HepG2 (cell line): ENCODE results near the gene P2RY1. TPM values are rescaled to one million over a fixed set of nuclear protein-coding genes. Genes with fewer than 3 reads are reported as not detected.

Experiments used
- ATAC-seq: fragments of 200-7000 bp; cut with Tn5 transposase; 3 replicates; pipeline ENCODE4 v1.9.1; 2020; ENCODE audit warnings: mild to moderate bottlenecking, moderate library complexity
- BruUV-seq: library from RNA; stranded (reverse); fragments of 400-500 nt; replicated peaks from 2 replicates; lab custom pipeline; 2021; lab: Mats Ljungman, UMichigan
- CTCF ChIA-PET: fragments of 300-600 bp; formaldehyde crosslinking; extraction: SDS; loops from one replicate; lab custom pipeline; 2021; ENCODE audit warnings: low total read pairs, inconsistent platforms, low intra/inter-chr PET ratio; lab: Yijun Ruan, JAX
- POLR2A ChIA-PET: fragments of 350-600 bp; sonication (Branson Sonifier 250); formaldehyde crosslinking; loops from one replicate; lab custom pipeline; 2020; ENCODE audit warnings: antibody characterized with exemption, inconsistent platforms; lab: Yijun Ruan, JAX
- DNase-seq: peaks from one replicate; pipeline ENCODE4 v3.0.0-alpha.2; 2015; ENCODE audit warnings: low spot score
- FAIRE-seq: peaks from 3 replicates; lab custom pipeline; 2011; peaks lifted over from hg19 to GRCh38; lab: Jason Lieb, UNC
- H2AFZ ChIP-seq: one replicate; pipeline ENCODE4 v1.6.1; 2011; ENCODE audit warnings: low read length, inconsistent platforms
- H3K27ac ChIP-seq: fragments of 300-600 bp; 3 replicates; pipeline ENCODE4 v1.8.0; 2011; ENCODE audit warnings: mixed run types, mild to moderate bottlenecking, mixed read lengths, low read length, inconsistent platforms; ENCODE audit not compliant: insufficient read depth; ENCODE audit errors: extremely low read length
- H3K27me3 ChIP-seq, 2 experiments: fragments of 200-600 bp in 1 of 2; 2 replicates in 1 of 2; 3 replicates in 1 of 2; pipeline versions ENCODE4 v1.6.0 to v1.8.0; 2011; ENCODE audit warnings: low read length in 2 of 2, mild to moderate bottlenecking in 2 of 2, moderate library complexity in 2 of 2, inconsistent platforms in 1 of 2; ENCODE audit not compliant: insufficient read depth in 2 of 2, control insufficient read depth in 1 of 2
- H3K36me3 ChIP-seq, 2 experiments: fragments of 200-600 bp in 1 of 2; replicated peaks in 1 of 2; 2 replicates in 1 of 2; 3 replicates in 1 of 2; pipeline versions ENCODE4 v1.5.1 to v1.8.0; 2011; ENCODE audit warnings: low read length in 2 of 2, inconsistent platforms in 1 of 2; ENCODE audit not compliant: insufficient read depth in 2 of 2, control insufficient read depth in 1 of 2
- H3K4me1 ChIP-seq: 2 replicates; pipeline ENCODE4 v1.5.1; 2012; ENCODE audit warnings: low read length, inconsistent platforms; ENCODE audit not compliant: insufficient read depth
- H3K4me2 ChIP-seq: 2 replicates; pipeline ENCODE4 v1.6.0; 2011; ENCODE audit warnings: low read depth, low read length, inconsistent platforms
- H3K4me3 ChIP-seq, 3 experiments: fragments of 200-600 bp in 1 of 3; sonication (generic), shearing (Covaris generic) in 1 of 3; replicated peaks in 1 of 3; 2 replicates each; pipeline ENCODE4 v1.5.1; 2011 to 2016; ENCODE audit warnings: low read length in 3 of 3, inconsistent platforms in 2 of 3, low read depth in 2 of 3, mild to moderate bottlenecking in 2 of 3, control low read depth in 1 of 3, mixed read lengths in 1 of 3; ENCODE audit not compliant: insufficient read depth in 1 of 3
- H3K79me2 ChIP-seq: one replicate; pipeline ENCODE4 v1.6.1; 2011; ENCODE audit warnings: low read length, inconsistent platforms; ENCODE audit not compliant: insufficient read depth
- H3K9ac ChIP-seq: 2 replicates; pipeline ENCODE4 v1.6.0; 2011; ENCODE audit warnings: mild to moderate bottlenecking, low read depth, low read length, inconsistent platforms; ENCODE audit not compliant: insufficient read depth
- H3K9me3 ChIP-seq: 2 replicates; pipeline ENCODE4 v1.5.1; 2012; ENCODE audit warnings: mild to moderate bottlenecking, low read length
- H4K20me1 ChIP-seq: 2 replicates; pipeline ENCODE4 v1.6.0; 2011; ENCODE audit warnings: inconsistent platforms, mild to moderate bottlenecking, low read length, moderate library complexity; ENCODE audit not compliant: insufficient read depth
- ATF7 ChIP-seq, 2 experiments: fragments of 450-650 bp in 1 of 2; sonication (generic) in 1 of 2; formaldehyde crosslinking in 1 of 2; IDR thresholded peaks; 2 replicates each; pipeline versions ENCODE4 v1.4.0 to v1.6.1; 2016 to 2020; ENCODE audit warnings: antibody characterized with exemption in 1 of 2, mild to moderate bottlenecking in 1 of 2, missing genetic modification reagents in 1 of 2
- CEBPB ChIP-seq: IDR thresholded peaks from 2 replicates; pipeline ENCODE4 v1.6.1; 2011; ENCODE audit warnings: low read depth, low read length, improper control_type of control experiment, borderline replicate concordance
- FOXP4 ChIP-seq: sonication (generic); formaldehyde crosslinking; IDR thresholded peaks from 2 replicates; pipeline ENCODE4 v1.4.0; 2020; ENCODE audit warnings: missing genetic modification reagents
- IKZF1 ChIP-seq: fragments of 450-650 bp; IDR thresholded peaks from 2 replicates; pipeline ENCODE4 v1.7.1; 2016
- MED13 ChIP-seq: sonication (generic); formaldehyde crosslinking; IDR thresholded peaks from 2 replicates; pipeline ENCODE4 v1.5.0; 2020; ENCODE audit warnings: missing genetic modification reagents
- MTA1 ChIP-seq: sonication (generic); formaldehyde crosslinking; IDR thresholded peaks from 2 replicates; pipeline ENCODE4 v1.4.0; 2020; ENCODE audit warnings: missing genetic modification reagents, mild to moderate bottlenecking, borderline replicate concordance
- RBM39 ChIP-seq: fragments of 200-400 bp; formaldehyde crosslinking; IDR thresholded peaks from one replicate; pipeline ENCODE4 v1.6.1; 2018; ENCODE audit warnings: antibody characterized with exemption, mild to moderate bottlenecking, low read depth, low read length; ENCODE audit not compliant: poor library complexity, severe bottlenecking
- RFX5 ChIP-seq: IDR thresholded peaks from 2 replicates; pipeline ENCODE4 v1.6.1; 2011; ENCODE audit warnings: low read depth, low read length, improper control_type of control experiment
- SRSF4 ChIP-seq: fragments of 200-400 bp; formaldehyde crosslinking; IDR thresholded peaks from one replicate; pipeline ENCODE4 v1.6.1; 2018; ENCODE audit warnings: mild to moderate bottlenecking, low read depth, low read length, moderate library complexity; ENCODE audit not compliant: poor library complexity, severe bottlenecking
- THAP9 ChIP-seq: sonication (generic); formaldehyde crosslinking; IDR thresholded peaks from 2 replicates; pipeline ENCODE4; 2020; ENCODE audit warnings: missing genetic modification reagents, mild to moderate bottlenecking, borderline replicate concordance
- ZNF224 ChIP-seq: sonication (generic); formaldehyde crosslinking; IDR thresholded peaks from 2 replicates; pipeline ENCODE4 v1.5.0; 2020; ENCODE audit warnings: mild to moderate bottlenecking, missing genetic modification reagents
- ZNF333 ChIP-seq: sonication (generic); formaldehyde crosslinking; IDR thresholded peaks from 2 replicates; pipeline ENCODE4 v1.4.0; 2020; ENCODE audit warnings: mild to moderate bottlenecking, missing genetic modification reagents, borderline replicate concordance
- ZNF839 ChIP-seq: sonication (generic); formaldehyde crosslinking; IDR thresholded peaks from 2 replicates; pipeline ENCODE4 v1.4.0; 2020; ENCODE audit warnings: missing genetic modification reagents, mild to moderate bottlenecking, borderline replicate concordance
- WGBS: methylation state at CpG from one replicate; pipeline ENCODE4 v1.1.6; 2017; ENCODE audit warnings: low lambda C conversion rate; 5-methylcytosine and 5-hydroxymethylcytosine counted together
- in situ Hi-C: cut with HindIII; loops from 2 replicates; pipeline ENCODE4 v1.10.0; 2017; ENCODE audit warnings: low pct_unique_long_range_greater_than_20kb; ENCODE audit not compliant: extremely low pct_ligation_motif_present
- intact Hi-C: fragments of 100-400 bp; cut with micrococcal nuclease; formaldehyde crosslinking; loops from one replicate; pipeline ENCODE4 v1.10.0; 2022; ENCODE audit not compliant: unreplicated experiment
- polyA plus RNA-seq, 8 experiments: library from polyadenylated mRNA; depleted of rRNA in 3 of 8; stranded (reverse) in 7 of 8; unstranded in 1 of 8; fragments of >200 nt; fragmentation: Illumina TruSeq in 4 of 8; extraction: Trizol in 4 of 8; gene quantifications; 2 replicates each; pipeline versions ENCODE4 v1.2.1 to v1.2.3, GENCODE V29; 2011 to 2016; ENCODE audit warnings: low read depth in 4 of 8, missing spikeins in 1 of 8, mixed read lengths in 1 of 8; ENCODE audit not compliant: insufficient read depth in 1 of 8
- total RNA-seq, 5 experiments: library from RNA; depleted of rRNA; stranded (reverse); fragments of >200 nt; fragmentation: Illumina TruSeq; extraction: Trizol; gene quantifications; 2 replicates each; pipeline ENCODE4 v1.2.3, GENCODE V29; 2016; ENCODE audit warnings: low read depth in 1 of 5

The P2RY1 gene
- total and polyA plus RNA-seq, 2 of the 13 experiments (the other 11 are each of a cell fraction or from before 2014, with no cell fraction given) = not detected

GRCh38 chr3:152827313-152827712, 7.6 kb upstream of the P2RY1 start:
- Histone ChIP-seq H2AFZ (no peak overlapping the region), H3K4me2 (no peak overlapping the region), H3K4me1 (no peaks in the 10 kb centered on the region), H3K4me3 (no peak overlapping the region), H3K36me3 (no peaks in the 10 kb centered on the region), H3K27me3 (no peaks in the 10 kb centered on the region)
- POLR2A ChIA-PET = no interaction called here
- in situ Hi-C loops = no loop called here
- intact Hi-C loops = no loop called here
- no TSS peak for BruUV-seq
- TF ChIP-seq THAP9 (no peak), ATF7 (IDR thresholded peaks at IDR 0.05) (peak; percentile 37), ATF7 (CRISPR knock-in tag; IDR thresholded peaks at IDR 0.05) (no peak), CEBPB (peak; percentile 15; the same call in 1 of the 2 replicates)
- TF ChIP-seq, all 625 proteins: peak for 2
- 42% methylated on average over 3 of the region's 3 CpGs for WGBS
- FAIRE-seq (no peak), ATAC-seq (no peak), DNase-seq (no peak)
- H4K20me1 ChIP-seq = no peaks in the 10 kb centered on the region
- CTCF ChIA-PET = no interaction called here
- no peak overlapping the region for H3K9ac ChIP-seq
- no peaks in the 10 kb centered on the region for H3K79me2 ChIP-seq
- no peak overlapping the region for H3K27ac ChIP-seq
- H3K9me3 ChIP-seq = no peaks in the 10 kb centered on the region

GRCh38 chr3:152828075-152828840, 6.7 kb upstream of the P2RY1 start:
- no peak overlapping the region for H3K27ac ChIP-seq
- no peaks in the 10 kb centered on the region for H3K4me1 ChIP-seq
- no peak for FAIRE-seq
- BruUV-seq = no TSS peak
- H3K36me3 ChIP-seq = no peaks in the 10 kb centered on the region
- no peaks in the 10 kb centered on the region for H3K27me3 ChIP-seq
- intact Hi-C loops (no loop called here), in situ Hi-C loops (no loop called here)
- H3K9me3 ChIP-seq = no peaks in the 10 kb centered on the region
- CTCF ChIA-PET = no interaction called here
- ATAC-seq = no peak
- H3K4me3 ChIP-seq = no peak overlapping the region
- no peak overlapping the region for H2AFZ ChIP-seq
- WGBS = 5% methylated on average over 4 of the region's 4 CpGs
- H3K4me2 ChIP-seq = no peak overlapping the region
- no peak for DNase-seq
- no peaks in the 10 kb centered on the region for H4K20me1 ChIP-seq
- no peaks in the 10 kb centered on the region for H3K79me2 ChIP-seq
- POLR2A ChIA-PET = no interaction called here
- no peak overlapping the region for H3K9ac ChIP-seq
- TF ChIP-seq MED13 (no peak), FOXP4 (no peak), ZNF333 (no peak), RFX5 (no peak), IKZF1 (no peak), ZNF224 (no peak), SRSF4 (no peak), ZNF839 (CRISPR knock-in tag) (no peak), MTA1 (CRISPR knock-in tag) (no peak), RBM39 (no peak)
